ENCODE results near the gene ARHGAP42. TPM values are rescaled to one million over a fixed set of nuclear protein-coding genes. Genes with fewer than 3 reads are reported as not detected.
"Not testable (repeated sequence)": the region's sequence is repeated elsewhere in the genome, so short reads cannot be mapped to it uniquely, and the experiment has no call there.

ARHGAP42 gene
- polyA plus RNA-seq, 3 donors from 2014 or later: 0.27 to 1.2 (median 0.74) TPM

DNA sequence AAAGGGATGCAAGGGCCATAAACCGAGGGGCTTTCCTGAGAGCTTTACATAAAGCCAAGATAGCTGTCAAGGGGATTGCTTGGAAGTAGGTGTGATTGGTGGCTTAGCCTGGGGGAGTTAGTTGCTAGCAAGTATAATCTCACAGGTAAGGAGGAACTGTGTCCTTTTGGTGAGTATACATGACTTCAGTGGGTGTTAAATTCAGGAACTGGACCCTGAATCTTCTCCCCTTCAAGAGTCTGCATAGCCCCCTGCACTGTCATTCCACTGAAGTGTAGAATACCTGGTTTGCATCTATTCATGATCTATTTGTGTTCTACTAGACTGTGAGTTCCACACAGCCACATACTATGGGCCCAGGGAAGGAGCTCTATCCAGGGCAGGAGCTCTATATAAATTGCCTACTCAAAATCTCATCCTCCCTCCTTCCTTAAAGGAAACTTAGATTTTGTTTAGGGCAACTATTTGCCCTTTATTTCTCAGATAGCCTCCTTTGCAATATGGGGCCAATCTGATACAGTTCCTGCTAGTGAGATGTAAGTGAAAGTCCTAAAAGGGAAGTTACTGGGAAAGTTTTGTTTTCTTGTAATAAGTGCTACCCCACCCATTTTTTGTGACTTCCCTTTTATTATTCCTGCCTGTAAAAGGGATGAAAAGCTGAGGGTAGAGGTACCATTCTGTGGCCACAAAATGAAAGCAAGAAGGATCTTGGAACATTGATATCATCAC, 322.0 kb downstream of the ARHGAP42 start:
- Mint-ChIP-seq H3K27ac (no peak overlapping the region), H3K4me3 (no peak overlapping the region)

DNA sequence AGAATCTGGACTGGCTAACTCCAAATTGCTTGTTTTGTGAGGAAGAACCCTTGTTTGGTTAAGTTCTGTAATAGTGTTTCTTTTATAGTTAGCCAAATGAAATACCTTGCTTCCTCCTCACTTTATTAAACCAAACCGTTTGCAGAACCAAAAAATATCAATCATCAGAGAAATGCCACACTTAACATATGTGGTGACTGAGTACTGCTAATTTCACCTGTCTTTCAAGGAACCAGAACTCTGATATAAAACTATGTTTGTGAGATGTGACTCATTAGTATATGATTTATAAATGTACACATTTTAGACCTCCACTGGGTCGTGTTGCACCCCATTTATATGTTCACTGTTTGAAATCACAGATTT, 322.6 kb downstream of the ARHGAP42 start:
- Mint-ChIP-seq H3K4me1 (no peaks in the 10 kb centered on the region), H3K27me3 (ENCODE audit: low read depth in 3 of 3) (no peaks in the 10 kb centered on the region), H3K4me3 (no peak overlapping the region), H3K36me3 (no peaks in the 10 kb centered on the region), H3K27ac (no peak overlapping the region), H3K9me3 (peaks cover 0 to 18% (median 4%) of the 10 kb centered on the region in 6 donors)
- DNase-seq: no peak

More for the DNA sequence above, 322.0 kb downstream of the ARHGAP42 start:
- DNase-seq: no peak
- Mint-ChIP-seq H3K9me3 (peaks cover 0 to 23% (median 6%) of the 10 kb centered on the region in 6 donors), H3K27me3 (ENCODE audit: low read depth in 3 of 3) (no peaks in the 10 kb centered on the region), H3K4me1 (no peaks in the 10 kb centered on the region), H3K36me3 (no peaks in the 10 kb centered on the region)

DNA sequence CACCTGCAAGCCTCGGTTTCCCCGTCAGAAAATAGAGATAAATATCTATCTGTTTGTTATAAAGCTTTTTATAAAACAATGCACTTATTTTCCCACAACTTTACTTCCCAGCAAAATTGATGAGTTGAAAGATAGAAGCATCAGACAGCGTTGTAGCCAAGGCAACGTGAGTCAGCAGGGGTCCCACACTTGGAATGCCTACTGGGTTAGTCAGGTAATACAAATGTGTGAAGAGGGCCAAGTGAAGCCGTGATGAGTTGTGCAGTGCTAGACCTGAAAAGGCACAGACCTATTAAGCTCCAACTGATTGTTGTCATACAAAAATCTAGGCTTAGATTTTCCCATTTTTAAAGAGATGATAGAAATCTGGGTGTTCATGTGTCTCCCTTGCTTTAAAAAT, 323.8 kb downstream of the ARHGAP42 start:
- no peak for DNase-seq
- H3K27ac Mint-ChIP-seq: no peak overlapping the region
- no peaks in the 10 kb centered on the region for H3K27me3 Mint-ChIP-seq (ENCODE audit: low read depth in 3 of 3)

DNA sequence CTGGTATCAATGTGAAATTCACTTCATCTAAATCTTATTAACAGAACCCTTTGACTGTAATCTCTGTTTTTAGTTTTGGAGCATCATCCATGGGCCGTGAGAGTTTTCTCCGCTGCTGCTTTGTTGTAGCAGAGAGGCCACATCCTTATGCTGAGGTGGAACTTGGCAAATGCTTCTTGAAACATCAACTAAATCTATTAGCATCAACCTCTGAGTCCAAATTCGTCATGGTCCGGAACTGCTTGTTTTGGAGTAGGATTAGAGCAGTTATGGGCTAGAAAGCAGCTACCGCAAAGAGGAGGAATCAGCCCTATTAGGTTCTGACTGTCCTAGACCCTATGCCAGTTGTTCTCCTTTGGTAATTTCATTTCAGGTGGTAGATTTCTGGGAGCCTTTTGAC, 324.8 kb downstream of the ARHGAP42 start:
- Mint-ChIP-seq H3K27ac (no peak overlapping the region), H3K36me3 (no peaks in the 10 kb centered on the region), H3K4me1 (no peaks in the 10 kb centered on the region), H3K4me3 (no peak overlapping the region), H3K27me3 (ENCODE audit: low read depth in 3 of 3) (no peaks in the 10 kb centered on the region), H3K9me3 (peaks cover 0 to 24% (median 6%) of the 10 kb centered on the region in 6 donors)
- DNase-seq: no peak

More for the DNA sequence above, 323.8 kb downstream of the ARHGAP42 start:
- Mint-ChIP-seq H3K36me3 (no peaks in the 10 kb centered on the region), H3K4me1 (no peaks in the 10 kb centered on the region), H3K4me3 (no peak overlapping the region), H3K9me3 (peaks cover 0 to 19% (median 4%) of the 10 kb centered on the region in 6 donors)

DNA sequence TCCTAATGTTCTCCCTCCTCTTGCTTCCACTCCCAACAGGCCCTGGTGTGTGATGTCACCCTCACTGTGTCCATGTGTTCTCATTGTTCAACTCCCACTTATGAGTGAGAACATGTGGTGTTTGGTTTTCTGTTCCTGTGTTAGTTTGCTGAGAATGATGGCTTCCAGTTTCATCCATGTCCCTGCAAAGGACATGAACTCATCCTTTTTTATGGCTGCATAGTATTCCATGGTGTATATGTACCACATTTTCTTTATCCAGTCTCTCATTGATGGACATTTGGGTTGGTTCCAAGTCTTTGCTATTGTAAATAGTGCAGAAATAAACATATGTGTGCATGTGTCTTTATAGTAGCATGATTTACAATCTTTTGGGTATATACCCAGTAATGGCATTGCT, 326.6 kb downstream of the ARHGAP42 start:
- not testable (repeated sequence) for H3K4me3 Mint-ChIP-seq; H3K27ac Mint-ChIP-seq; H3K27me3 Mint-ChIP-seq (ENCODE audit: low read depth in 3 of 3); H3K4me1 Mint-ChIP-seq; H3K36me3 Mint-ChIP-seq; DNase-seq
- H3K9me3 Mint-ChIP-seq: peaks cover 0 to 20% (median 7%) of the 10 kb centered on the region in 6 donors

DNA sequence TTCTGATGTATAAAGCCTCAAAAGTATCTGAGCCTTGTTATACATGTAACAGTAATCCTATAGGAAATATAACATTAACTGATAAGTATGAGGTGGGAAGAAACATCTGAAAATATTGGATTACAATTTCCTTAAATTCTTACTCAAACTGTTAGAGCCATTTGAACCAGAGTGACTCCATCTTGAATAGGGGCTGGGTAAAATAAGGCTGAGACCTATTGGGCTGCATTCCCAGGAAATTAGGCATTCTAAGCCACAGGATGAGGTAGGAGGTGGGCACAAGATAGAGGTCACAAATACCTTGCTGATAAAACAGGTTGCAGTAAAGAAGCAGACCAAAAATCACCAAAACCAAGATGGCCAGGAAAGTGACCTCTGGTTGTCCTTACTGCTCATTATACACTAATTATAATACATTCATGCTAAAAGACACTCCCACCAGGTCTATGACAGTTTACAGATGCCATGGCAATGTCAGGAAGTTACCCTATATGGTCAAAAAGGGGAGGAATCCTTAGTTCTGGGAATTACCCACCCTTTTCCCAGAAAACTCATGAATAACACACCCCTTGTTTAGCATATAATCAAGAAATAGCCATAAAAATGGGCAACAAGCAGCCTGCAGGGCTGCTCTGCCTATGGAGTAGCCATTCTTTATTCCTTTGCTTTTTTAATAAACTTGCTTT, 327.7 kb downstream of the ARHGAP42 start:
- Mint-ChIP-seq H3K4me1 (no peaks in the 10 kb centered on the region), H3K27ac (no peak overlapping the region), H3K36me3 (no peaks in the 10 kb centered on the region), H3K27me3 (ENCODE audit: low read depth in 3 of 3) (no peaks in the 10 kb centered on the region), H3K4me3 (no peak overlapping the region), H3K9me3 (peaks cover 0 to 20% (median 7%) of the 10 kb centered on the region in 6 donors)
- DNase-seq: no peak

DNA sequence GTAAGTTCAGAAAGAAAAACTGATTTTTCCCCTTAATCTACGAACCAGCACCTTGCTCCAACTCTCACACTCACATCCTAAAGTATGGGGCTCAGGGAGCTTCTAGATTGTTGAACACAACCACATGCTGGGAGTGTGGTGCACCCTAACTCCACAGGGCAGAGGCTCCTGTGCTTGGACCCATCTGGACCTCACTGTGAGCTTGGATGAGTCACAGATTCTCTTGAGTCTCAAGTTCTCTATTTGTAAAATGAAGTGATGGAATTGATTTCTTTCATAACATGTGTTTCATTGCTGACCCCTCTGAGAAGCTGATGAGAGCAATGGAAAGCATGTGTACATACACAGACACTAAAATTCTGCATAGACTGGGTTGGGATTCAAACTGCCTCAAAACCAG, 332.8 kb downstream of the ARHGAP42 start:
- Mint-ChIP-seq H3K9me3 (peaks cover 0 to 14% (median 3%) of the 10 kb centered on the region in 6 donors), H3K27me3 (ENCODE audit: low read depth in 3 of 3) (peaks cover 0 to 3% (median 0%) of the 10 kb centered on the region in 3 donors), H3K27ac (no peak overlapping the region), H3K4me3 (no peak overlapping the region), H3K4me1 (no peaks in the 10 kb centered on the region), H3K36me3 (no peaks in the 10 kb centered on the region)
- DNase-seq: no peak

DNA sequence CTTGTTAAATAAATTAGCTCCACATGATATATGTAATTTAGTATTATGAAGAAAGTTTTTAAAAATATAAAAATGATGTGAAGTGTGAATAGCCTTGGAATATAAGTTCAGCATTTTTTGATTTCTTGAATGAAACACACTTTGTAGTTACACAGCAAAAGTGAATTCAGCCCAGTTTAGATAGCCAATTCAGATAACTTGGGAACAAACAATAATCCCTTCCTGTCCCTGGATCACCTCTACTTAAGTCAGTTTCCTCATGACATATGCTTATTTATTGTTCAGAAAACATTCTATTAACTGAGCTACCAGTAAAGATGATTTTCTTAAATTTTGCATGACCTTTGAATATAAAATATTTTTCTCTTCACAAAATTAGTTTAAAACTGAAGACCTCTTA, 335.2 kb downstream of the ARHGAP42 start:
- Mint-ChIP-seq H3K27me3 (ENCODE audit: low read depth in 3 of 3) (peaks cover 0 to 3% (median 0%) of the 10 kb centered on the region in 3 donors), H3K27ac (no peak overlapping the region), H3K36me3 (no peaks in the 10 kb centered on the region), H3K9me3 (peaks cover 0 to 4% (median 4%) of the 10 kb centered on the region in 6 donors), H3K4me1 (no peaks in the 10 kb centered on the region), H3K4me3 (no peak overlapping the region)
- no peak for DNase-seq

DNA sequence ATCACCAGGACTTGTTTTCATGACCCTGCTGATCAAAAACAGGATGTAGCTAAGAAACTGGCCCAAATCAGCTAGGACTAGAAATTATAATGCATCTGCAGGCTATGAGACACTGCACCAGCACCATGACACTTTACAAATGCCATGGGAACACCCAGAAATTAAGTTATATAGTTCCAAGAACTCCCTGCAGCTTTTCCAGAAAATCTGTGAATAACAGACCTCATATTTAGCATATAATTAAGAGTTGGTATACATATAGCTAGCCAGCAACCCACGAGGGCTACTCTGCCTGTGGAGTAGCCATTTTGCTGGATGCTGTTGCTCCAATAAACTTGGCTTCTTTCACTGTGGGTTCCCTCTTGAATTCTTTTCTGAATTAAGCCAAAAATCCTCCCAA, 341.6 kb downstream of the ARHGAP42 start:
- DNase-seq: no peak
- Mint-ChIP-seq H3K27ac (no peak overlapping the region), H3K4me1 (no peaks in the 10 kb centered on the region), H3K4me3 (no peak overlapping the region), H3K27me3 (ENCODE audit: low read depth in 3 of 3) (no peaks in the 10 kb centered on the region), H3K36me3 (peaks cover 0 to 3% (median 0%) of the 10 kb centered on the region in 3 donors), H3K9me3 (peaks cover 0 to 15% (median 7%) of the 10 kb centered on the region in 6 donors)

DNA sequence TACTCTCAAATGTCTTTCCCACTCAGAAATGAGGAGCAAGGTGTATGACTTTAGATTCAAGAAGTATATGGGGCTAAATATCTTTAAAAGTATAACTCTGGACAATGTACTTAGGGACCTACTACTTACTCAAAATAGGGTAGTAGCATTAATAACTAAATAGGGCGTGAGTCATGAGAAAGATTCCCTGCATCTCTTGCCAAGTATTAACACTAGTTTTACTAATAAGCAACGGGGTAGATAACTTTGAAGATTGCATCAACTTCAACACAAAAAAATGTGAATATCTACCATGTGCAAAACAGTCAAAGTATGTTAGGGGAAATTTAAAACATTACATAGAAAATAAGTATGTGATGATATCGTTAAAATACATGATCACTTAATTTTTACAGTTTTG, 342.9 kb downstream of the ARHGAP42 start:
- no peaks in the 10 kb centered on the region for H3K27me3 Mint-ChIP-seq (ENCODE audit: low read depth in 3 of 3)
- no peak overlapping the region for H3K27ac Mint-ChIP-seq
- DNase-seq: no peak
- H3K4me1 Mint-ChIP-seq: no peaks in the 10 kb centered on the region
- H3K36me3 Mint-ChIP-seq: peaks cover 0 to 3% (median 0%) of the 10 kb centered on the region in 3 donors
- no peak overlapping the region for H3K4me3 Mint-ChIP-seq
- H3K9me3 Mint-ChIP-seq: peaks cover 4 to 15% (median 10%) of the 10 kb centered on the region in 6 donors

DNA sequence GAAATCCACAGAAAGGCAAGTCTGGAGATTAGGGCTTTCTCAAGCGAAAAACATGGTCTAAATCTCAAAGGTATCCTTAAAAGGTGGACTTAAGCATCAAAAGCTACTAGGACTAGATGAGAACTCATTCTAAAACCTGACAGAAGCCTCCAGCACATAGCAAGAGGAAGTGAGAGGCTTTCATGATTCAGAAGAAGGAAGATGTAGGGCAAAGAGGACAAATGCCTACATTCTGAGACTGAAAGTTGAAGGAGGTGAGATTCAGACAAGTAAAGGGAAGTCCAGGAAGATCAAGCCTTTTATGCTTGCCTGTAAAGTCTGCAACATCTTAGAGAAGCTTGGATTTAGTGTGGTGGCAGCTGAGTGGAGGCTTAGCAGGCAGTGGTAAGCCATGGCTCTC, 343.6 kb downstream of the ARHGAP42 start:
- no peak for DNase-seq
- Mint-ChIP-seq H3K27ac (no peak overlapping the region), H3K4me1 (no peaks in the 10 kb centered on the region), H3K9me3 (peaks cover 4 to 14% (median 10%) of the 10 kb centered on the region in 6 donors), H3K27me3 (ENCODE audit: low read depth in 3 of 3) (no peaks in the 10 kb centered on the region), H3K4me3 (no peak overlapping the region), H3K36me3 (peaks cover 0 to 3% (median 0%) of the 10 kb centered on the region in 3 donors)

DNA sequence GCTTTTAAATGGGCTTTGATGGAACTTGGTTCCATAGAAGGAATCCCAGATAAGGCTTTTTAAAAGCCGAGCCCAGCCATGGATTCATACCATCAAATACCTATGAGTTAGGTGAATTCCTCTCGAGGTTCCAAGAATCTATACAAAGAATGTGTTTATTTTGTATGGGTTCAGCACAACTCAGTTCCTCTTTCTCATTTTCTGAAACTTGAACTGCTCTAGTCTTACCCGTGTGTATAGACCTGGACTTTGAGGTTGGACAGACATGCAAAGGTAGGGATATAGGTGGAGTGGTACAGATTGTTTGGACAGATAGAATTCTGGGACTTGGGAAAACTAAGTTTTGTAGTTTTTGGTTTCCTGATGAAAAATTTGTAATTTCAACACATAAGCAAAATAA, 344.6 kb downstream of the ARHGAP42 start:
- H3K27me3 Mint-ChIP-seq (ENCODE audit: low read depth in 3 of 3): no peaks in the 10 kb centered on the region
- H3K36me3 Mint-ChIP-seq: peaks cover 0 to 3% (median 0%) of the 10 kb centered on the region in 3 donors
- H3K9me3 Mint-ChIP-seq: peaks cover 4 to 13% (median 10%) of the 10 kb centered on the region in 6 donors
- H3K4me3 Mint-ChIP-seq: no peak overlapping the region
- DNase-seq: no peak
- H3K4me1 Mint-ChIP-seq: no peaks in the 10 kb centered on the region
- no peak overlapping the region for H3K27ac Mint-ChIP-seq

DNA sequence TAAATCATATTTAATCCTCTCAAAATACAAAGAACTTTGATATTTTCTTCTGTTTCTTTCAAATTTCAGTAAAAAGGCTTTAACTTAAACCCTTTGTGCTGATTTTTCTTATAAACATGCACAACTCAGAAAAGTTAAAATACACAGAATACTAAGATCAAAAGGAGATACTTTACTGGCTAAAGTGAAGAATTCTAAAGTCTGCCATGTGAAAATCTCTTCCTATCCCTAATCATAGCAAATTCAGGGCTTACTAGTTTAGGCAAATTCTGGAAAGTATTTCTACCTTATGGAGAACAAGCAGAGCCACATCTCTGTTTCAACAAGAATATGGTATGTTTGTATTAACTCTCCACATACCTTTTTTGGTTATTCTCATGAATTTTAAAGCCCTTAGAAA, 345.9 kb downstream of the ARHGAP42 start:
- Mint-ChIP-seq H3K4me1 (no peaks in the 10 kb centered on the region), H3K4me3 (no peak overlapping the region), H3K36me3 (peaks cover 0 to 3% (median 0%) of the 10 kb centered on the region in 3 donors), H3K9me3 (peaks cover 5 to 13% (median 11%) of the 10 kb centered on the region in 6 donors), H3K27me3 (ENCODE audit: low read depth in 3 of 3) (no peaks in the 10 kb centered on the region), H3K27ac (no peak overlapping the region)
- DNase-seq: no peak

DNA sequence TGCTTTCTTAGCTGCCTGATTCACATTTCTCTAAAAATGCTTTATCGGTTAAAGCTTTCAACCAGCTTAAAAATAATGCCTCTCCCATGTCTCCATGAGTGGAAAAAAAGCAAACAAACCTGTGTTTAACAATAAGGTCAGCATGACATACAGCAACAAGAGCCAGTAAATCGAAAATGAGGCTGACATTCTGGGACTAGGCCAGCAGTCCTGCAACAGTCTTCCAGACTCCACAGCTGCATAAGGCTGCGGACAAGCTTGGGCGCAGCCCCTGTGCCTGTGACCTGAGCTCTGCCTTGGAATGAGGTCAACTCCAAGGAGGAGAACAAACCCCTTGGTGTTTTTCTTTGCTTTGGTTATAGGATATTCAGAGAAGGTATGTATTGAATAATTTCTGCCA, 347.0 kb downstream of the ARHGAP42 start:
- H3K4me3 Mint-ChIP-seq: no peak overlapping the region
- peaks cover 0 to 3% (median 0%) of the 10 kb centered on the region in 3 donors for H3K36me3 Mint-ChIP-seq
- DNase-seq: no peak
- no peaks in the 10 kb centered on the region for H3K27me3 Mint-ChIP-seq (ENCODE audit: low read depth in 3 of 3)
- no peaks in the 10 kb centered on the region for H3K4me1 Mint-ChIP-seq
- H3K9me3 Mint-ChIP-seq: peaks cover 5 to 13% (median 11%) of the 10 kb centered on the region in 6 donors
- no peak overlapping the region for H3K27ac Mint-ChIP-seq

Measured in immature natural killer cell (primary cell).